NOMO-1 treated with DMSO at 0.1 percent for 48 hours (cell line): ENCODE results near the gene TMEM191C.
"Not testable (repeated sequence)": the region's sequence is repeated elsewhere in the genome, so short reads cannot be mapped to it uniquely, and the experiment has no call there.

ENCODE experiments used
- DNase-seq: peaks from one replicate; lab custom pipeline; 2025; ENCODE audit not compliant: unreplicated experiment; lab: John Stamatoyannopoulos, UW

The TMEM191C gene

DNA sequence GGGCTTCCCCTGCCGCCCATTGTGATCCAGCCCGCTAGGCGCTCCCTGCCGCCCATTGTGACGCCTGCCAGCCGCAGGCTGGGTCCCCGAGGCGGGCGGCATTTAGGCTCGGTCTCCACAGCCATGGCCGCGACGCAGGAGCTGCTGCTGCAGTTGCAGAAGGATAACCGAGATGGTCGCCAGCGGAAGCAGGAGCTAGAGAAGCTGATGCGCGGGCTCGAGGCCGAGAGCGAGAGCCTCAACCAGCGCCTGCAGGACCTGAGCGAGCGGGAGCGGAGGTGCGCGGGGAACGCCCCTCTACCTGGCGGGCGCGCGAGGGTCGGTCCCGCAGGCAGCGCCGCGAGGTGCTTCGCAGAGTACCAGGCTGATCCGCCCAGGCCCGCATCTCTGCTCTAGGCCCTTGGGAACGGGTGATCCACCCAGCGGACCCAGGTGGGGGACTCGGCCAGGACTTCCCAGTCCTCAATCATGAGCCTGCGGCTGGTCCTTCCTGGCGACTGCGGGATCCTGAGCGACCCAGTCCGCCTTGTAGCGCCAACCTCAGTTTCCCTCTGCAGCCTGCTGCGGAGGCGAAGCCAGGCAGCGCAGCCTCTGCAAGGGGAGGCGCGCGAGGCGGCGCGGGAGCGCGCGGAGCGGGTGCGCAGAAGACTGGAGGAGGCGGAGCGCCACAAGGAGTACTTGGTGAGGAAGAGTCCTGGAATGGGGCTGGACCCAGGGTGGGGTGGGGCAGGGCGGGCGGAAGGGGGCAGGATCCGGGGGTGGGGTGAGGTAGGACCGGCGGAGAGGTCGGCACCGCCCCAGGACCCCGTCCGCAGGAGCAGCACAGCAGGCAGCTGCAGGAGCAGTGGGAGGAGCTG lies at the start of gene TMEM191C:
Gene TMEM191C, plus strand, starts transcription at position 51 of the 857 bp plus-strand sequence. Its CDS starts 73 bp downstream, at position 124.
- DNase-seq: not testable (repeated sequence)

DNA sequence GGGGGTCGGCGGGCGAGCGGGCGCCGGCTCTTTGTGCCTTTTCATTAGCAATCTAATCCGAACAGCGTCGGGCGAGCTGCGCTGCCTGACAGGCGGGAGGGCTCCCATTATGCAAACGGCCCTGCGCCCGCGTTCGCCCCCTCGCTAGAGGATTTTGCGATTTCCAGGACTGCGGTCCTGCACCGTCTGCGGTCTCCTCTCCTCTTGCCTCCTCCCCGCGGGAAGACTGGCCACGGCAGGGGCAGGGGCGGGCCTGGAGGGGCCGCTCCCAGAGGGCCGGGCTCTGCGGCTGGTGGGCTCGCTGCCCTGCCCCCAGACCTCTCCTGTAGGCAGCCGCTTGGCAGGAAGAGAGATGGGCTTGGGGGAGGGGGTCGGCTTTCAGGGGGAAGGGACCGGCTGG lies 49.3 kb upstream of the TMEM191C start:
- not testable (repeated sequence) for DNase-seq

DNA sequence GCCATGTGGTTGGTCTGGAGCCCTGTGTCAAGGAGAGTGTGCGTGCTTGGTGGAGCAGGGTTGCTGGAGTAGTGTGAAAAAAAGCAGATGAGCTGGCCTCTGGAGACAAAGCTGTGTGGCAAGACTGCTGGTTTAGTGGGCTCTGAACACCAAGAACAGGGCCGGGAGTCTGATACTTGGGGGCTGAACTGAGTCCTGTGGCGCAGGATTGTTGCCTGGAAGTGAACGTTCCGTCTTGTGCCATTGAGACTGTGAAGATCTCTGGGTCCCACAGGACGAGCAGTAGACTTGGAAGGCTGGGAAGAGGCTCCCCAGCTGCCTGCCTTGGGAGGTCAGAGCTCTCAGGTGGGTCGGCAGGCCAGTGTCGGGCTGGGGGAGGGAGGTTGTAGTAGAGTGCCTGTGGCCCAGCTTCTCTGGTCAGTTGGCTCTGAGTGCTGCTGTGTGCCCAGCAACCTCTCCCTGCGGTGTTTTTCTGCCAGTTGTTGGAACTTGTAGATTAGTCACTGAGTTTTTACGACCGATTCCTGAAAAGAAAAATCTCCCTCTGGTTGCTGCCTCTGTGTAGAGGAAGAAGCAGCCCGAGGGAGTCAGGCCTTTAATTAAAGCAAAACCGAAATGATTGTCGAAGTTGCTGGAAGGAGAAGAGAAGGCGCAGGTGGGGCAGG lies 48.1 kb upstream of the TMEM191C start:
- DNase-seq: not testable (repeated sequence)

DNA sequence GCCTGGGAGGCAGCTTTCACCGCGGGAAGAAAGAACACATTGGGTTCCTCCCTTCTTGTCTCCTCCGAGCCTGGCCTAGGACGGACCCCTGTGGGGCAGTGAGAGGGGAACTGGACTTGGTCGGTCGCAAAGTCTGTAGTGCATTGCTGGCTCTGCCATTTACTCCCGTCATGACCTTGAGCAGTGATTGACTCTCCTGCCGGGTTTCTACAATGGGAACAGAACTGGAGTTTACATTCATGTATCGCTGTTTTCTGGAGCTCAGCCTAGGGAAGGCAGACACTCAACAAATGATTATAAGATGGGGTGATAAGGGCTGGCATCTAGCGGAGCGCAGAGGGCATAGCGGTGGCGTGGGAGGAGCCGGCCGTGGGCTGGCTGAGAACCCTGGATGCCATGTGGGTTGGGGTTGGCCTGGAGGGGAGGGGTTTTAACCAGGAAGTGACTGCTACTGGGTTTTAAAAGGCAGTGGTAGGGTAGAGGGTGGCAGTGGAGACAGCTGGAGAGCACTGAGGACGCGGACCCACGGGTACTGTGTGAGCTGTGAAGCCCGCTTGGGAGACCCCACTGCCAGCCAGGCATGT lies 46.9 kb upstream of the TMEM191C start:
- DNase-seq: not testable (repeated sequence)

DNA sequence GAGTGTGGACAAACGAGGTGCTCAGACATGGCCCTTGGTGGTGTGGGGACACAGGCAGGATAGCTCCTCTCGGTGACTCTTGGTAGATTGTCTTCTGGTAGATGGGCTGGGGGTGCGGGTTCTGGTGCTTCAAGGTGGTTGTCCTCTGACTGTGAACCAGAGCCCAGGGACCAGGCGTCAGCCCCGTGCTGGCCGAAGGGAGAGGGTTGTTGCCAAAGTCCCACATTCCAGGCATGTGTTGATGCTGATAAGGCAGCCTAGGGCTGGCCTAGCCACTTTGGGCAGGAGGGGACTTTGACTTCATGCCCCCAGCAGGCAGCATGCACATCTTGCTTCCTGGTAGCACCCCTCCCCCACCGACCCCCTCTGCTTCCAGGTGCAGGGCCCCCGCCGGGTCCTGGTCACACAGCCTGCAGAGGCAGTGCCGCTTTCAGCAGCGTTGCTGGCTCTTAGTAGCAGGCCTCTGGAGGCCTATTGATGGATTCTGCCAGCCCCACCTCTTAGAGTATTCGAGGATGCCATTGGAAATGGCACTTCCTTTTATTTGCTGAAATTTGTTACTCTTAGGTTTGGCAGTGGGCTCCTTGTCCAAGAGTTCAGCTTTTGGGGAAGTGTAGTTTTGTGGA lies 43.0 kb upstream of the TMEM191C start:
- not testable (repeated sequence) for DNase-seq

DNA sequence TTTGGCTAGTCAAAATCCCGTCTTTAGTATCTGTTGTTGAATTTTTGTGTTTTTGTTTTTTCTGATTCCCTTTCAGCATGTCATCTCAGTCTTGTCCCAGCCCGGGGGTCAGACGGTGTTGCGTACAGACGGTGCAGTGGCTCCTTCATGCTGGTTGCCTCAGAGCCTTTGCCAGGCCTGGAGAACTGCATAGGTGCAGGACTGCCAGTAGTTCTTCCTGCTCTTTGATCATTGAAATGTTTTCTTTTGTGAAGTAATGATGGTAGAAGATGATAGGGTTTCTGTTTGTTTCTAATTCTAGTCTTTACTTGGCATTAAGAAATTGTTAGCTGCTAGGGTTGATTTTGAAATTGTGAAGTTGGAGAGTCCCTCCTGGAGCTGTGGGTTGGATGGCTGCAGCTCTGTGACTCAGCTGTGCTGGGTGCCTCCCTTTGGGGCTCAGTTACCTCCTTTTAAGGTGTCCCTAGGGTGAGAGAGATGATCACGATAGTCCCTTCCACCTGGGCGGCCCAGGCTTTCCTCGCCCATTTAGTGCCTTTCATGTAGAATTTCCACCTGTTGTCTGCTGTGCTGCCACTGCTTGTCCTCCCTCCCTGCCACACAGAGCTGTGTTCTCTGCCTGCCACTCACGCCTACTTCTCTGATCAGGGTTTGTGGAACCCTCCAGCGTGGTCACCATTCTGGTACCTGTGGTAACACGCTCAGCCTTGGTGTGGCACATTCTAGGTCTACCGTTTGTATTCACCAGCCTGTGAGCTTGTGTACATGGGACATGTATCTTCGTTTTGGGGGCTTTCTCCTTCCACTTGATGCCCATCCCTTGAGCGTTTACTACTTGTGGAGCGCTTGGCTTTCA lies 32.6 kb upstream of the TMEM191C start:
- not testable (repeated sequence) for DNase-seq

DNA sequence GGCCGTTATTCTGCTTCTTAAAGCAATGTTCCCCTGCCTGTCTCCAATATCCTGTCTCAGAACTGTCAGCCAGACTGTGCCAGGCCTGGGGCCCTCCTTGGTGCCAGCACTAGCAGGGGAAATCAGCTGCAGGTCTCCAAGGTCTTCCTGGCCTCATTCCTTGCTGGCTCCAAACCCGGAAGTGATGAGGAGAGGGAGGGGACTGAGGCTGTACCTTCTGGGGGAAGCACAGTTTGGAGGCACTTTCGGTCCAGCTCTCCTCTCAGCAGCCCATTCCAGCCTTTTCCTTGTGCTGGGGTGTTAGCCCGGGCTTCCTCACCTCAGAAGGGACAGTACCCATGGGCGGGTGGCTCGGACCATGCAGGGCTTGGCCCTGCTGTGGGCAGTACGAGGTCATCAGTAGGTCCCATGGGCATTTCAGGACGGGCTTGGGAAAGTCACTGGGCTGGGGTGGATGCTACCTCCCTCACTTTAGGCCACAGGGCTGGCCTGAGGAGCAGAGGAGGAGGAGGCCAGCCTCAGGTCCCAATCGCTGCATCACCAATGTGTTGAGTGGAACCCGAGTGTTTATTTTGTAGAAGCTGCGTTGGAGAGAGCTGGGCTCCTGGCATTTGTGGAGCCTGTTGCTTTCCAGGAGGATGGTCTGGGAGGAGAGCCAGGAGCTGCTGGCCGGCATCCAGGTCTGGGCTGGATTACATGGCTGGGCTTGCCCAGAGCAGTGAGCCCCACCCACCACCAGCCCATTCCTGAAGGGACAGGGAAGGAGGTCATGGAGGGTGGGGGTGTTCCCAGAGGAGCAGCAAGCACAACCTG lies 31.0 kb upstream of the TMEM191C start:
- not testable (repeated sequence) for DNase-seq

DNA sequence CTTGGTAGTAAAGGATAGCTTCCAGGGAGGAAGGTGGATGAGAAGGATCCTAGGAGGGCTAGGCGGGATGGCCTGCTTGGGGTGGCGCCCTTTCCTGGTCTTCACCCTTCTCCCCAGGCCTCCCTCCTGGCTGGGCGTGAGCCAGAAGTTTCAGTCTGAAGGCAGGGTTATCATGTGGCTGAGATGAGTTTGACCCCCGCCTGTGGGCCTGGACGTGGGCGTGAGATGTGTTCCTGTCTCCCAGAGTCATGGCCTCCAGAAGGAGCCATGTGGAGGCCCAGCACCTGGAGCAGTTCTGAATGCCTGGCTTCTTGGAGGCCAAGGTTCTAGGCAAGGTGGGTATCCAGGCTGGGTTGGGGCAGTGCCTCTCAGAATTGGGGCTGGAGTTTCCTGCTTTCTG lies 29.2 kb upstream of the TMEM191C start:
- not testable (repeated sequence) for DNase-seq

DNA sequence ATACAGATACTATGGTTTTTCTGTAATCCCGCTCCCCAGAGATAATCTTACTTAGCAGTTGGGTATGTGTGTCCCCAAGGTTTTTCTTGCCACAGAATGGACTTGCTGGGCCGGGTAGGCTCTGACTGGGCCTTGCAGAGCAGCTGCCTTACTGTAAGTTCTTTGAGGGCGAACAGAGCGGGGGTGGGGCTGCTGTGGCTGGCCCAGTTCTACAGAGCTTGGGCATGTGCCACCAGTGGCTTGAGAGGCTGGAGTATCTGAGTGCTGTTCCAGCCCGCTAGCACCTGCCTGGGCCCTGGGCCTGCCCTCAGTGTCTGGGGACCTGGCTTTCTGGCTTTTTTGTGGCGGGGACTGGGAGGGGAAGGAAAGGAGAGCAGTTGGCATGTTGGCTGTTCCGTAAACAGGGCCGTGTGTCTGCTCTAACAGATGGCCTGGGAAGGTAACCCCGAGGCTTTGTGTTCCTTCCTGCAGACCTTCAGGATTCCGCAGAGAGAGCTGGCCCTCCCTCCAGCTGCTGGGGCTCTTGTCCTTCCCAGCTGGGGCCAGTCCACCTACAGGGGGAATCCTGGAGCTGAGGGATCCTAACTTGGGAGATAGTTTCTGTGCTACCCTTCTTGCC lies 27.1 kb upstream of the TMEM191C start:
- DNase-seq: not testable (repeated sequence)

DNA sequence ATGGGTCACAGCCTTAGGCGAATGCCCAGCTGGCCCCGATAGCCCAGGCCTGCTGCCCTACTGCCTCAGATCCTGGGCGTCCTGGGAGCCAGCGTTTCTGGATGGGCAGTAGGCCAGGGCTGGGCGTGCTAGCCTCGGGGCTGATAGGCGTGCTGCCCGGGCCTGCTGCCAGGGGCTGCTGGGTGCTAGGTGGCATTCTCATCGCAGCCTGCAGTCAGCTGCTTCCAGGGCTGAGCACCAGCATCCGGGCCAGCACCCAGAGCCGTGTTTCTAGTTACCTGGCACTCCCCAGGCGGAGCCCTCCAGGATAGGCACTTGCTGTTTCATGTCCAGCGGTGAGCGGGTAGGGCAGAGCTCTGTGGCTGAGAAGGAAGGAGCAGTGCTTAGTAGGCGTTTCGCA lies 26.5 kb upstream of the TMEM191C start:
- not testable (repeated sequence) for DNase-seq

DNA sequence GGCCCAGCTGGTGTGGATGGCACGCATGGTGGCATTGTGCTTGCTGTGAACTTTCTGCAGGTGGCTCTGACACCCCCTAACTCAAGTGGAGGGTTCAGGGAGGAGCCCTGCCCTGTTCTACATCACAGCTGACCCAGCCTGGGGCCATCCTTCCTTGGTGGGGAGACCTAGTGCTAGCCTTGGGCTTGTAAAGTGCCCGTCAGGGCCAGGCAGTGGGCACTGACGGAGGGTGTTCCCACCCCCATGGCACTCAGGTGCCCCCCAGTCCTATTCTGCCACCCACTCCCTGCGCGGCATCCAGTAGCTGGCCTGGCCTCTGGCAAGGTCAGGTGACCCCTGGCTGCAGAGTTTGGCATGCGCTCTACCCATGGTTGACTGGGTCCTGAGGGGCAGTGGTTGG lies 26.0 kb upstream of the TMEM191C start:
- not testable (repeated sequence) for DNase-seq

DNA sequence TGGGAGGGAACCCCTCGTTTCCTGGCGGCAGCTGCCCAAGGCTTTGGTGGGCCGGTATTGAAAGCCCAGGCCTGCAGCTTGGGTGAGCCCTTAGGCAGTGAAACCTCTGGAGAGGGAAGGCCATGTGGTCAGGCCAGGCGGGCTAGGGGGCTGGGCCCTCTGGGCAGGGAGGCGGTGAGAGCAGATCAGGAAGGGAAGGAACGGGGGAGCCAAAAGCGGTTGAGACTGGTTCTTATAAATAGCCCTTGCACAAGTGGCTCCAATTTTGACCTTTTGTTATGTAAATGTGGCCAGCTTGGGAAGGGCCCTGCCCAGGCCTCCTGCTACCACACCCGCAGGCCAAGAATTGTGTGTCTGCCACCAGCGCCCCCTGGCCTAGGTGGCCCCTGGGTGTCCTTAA lies 25.1 kb upstream of the TMEM191C start:
- not testable (repeated sequence) for DNase-seq

DNA sequence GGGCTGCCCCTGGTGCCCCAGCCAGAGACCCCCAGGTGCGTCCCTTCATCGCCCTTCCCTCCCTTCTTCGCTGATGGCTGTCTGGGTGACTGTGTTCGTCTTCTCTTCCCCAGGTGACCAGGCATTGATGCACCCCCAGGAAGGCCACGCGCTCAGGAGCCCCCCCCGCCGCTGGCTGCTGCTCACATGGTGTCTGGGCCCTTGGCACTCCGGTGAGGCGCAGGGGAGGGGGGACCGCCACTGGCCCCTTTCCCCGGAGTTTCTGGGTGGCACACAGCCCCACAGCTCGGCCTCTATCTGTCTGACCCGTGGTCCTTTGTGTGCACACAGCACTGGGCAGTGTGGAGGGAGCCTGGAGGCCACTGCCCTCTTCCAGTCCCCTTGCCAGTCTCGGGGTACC lies 24.5 kb upstream of the TMEM191C start:
- not testable (repeated sequence) for DNase-seq

DNA sequence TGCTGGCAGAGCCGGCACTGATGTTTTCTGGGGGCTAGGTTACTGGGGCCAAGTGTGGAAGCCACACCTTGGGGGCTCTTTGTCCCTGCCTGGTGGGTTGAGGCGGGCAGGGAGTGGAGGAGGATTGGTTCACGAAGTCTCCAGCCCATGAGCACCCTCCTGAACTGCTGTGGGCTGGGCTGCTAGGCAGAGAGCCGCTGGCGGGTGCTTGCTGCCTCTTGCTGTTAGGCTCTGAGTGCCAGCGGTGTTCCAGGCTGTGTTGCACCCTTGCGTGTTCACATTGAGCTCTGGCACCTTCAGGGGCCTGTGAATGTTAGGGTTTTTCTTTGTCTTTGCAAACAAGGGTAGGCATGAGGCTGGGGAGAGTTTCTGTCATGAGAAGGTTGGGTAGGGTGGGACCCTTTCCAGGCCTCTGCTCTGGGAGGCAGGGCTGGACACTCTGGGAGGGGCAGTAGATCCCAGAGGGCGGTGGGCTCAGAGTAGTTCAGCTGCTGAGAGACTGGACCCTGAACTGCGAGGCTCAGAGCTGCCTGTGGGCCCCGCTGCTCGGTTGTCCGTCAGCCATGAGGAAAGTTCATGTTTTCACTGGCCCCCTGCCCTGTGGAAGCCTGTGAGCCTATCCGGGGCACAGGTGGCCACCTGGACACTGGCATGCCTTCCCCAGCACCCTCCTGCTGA lies 24.0 kb upstream of the TMEM191C start:
- no peak for DNase-seq

DNA sequence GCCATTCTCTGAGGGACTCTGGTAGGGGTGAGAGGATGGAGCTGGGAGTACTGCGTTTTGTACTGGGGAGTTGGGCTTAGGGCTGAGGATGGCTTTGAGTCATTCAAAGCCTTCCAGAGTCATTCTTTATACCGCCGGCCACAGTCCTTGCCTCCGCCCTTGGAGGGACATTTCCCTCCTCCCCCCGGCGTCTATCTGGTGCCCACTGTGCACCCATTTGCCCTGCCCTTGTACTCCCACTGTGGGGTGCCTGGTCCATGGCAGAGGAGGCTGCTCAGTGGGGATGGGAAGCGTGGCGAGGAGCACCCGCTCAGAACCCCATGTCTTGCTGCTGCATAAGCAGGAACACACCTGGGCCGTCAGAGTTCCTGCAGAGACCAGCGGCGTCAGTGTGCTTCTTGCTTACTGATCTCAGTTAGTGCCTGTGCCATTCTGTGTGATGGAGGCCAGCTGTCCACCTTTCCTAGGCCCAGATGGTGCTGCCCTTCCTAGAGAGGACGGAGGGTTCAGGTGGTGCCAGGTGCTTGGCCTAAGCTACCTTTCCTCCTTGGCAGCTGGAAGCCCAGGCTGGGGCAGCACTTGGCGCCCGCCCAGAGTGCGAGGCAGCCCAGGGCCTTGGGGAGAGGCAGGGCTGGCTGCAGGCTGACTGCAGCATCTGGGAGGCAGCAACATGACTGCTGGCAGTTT lies 23.3 kb upstream of the TMEM191C start:
- DNase-seq: no peak

DNA sequence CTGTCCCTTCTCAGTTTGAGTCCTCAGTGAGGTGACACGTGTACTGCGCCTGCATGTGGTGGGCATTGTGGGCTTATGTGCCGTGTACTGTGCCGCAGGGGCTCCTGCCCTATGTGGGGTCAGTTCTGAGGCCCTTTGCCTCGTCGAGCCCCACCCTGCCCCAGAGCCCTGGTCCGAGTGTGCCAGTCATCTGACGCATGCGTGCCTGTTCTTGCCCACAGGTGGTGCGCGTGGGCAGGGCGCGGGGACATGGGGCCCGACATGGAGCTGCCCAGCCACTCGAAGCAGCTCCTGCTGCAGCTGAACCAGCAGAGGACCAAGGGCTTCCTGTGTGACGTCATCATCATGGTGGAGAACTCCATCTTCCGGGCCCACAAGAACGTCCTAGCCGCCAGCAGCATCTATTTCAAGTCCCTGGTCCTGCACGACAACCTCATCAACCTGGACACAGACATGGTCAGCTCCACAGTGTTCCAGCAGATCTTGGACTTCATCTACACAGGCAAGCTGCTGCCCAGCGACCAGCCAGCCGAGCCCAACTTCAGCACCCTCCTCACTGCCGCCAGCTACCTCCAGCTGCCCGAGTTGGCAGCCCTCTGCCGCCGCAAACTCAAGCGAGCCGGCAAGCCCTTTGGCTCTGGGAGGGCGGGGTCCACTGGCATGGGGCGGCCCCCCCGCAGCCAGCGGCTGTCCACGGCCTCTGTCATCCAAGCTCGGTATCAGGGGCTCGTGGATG lies 22.3 kb upstream of the TMEM191C start:
- DNase-seq: no peak

DNA sequence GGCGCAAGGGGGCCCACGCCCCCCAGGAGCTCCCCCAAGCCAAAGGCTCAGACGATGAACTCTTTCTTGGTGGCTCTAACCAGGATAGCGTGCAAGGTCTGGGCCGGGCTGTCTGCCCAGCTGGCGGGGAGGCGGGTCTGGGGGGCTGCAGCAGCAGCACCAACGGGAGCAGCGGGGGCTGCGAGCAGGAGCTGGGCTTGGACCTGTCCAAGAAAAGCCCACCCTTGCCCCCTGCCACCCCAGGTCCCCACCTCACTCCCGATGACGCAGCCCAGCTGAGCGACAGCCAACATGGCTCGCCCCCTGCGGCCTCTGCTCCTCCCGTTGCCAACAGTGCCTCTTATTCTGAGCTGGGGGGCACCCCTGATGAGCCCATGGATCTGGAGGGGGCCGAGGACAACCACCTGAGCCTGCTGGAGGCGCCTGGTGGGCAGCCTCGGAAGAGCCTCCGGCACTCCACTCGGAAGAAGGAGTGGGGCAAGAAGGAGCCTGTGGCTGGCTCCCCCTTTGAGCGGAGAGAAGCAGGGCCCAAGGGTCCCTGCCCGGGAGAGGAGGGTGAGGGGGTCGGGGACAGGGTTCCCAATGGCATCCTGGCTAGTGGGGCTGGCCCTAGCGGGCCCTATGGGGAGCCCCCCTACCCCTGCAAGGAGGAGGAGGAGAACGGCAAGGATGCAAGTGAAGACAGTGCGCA lies 21.6 kb upstream of the TMEM191C start:
- DNase-seq: no peak
